Esophagus muscularis mucosa (tissue), 4 donors: ENCODE results near the gene PANX2.

Experiments
- CTCF ChIP-seq, 3 experiments: fragments of 200-600 bp in 2 of 3; fragments of 450-650 bp in 1 of 3; sonication (generic) in 2 of 3; IDR thresholded peaks; one replicate each; pipeline ENCODE4 v1.5.1; 2017 to 2019; ENCODE audit warnings: antibody characterized with exemption in 3 of 3, mild to moderate bottlenecking in 2 of 3, moderate library complexity in 1 of 3
- EP300 ChIP-seq: sonication (generic); formaldehyde crosslinking; IDR thresholded peaks from one replicate; pipeline ENCODE4 v1.6.1; 2017; ENCODE audit warnings: antibody characterized with exemption
- POLR2AphosphoS5 ChIP-seq, 2 donors: sonication (generic); formaldehyde crosslinking; IDR thresholded peaks; one replicate each; pipeline ENCODE4 v1.6.1; 2017; ENCODE audit warnings: antibody characterized with exemption in 2 of 2

GRCh38 chr22:50229370-50229769 lies 58.8 kb downstream of the PANX2 start:
- no peak for TF ChIP-seq CTCF (IDR thresholded peaks at IDR 0.05)
- TF ChIP-seq EP300, result no peak
- no peak for TF ChIP-seq POLR2AphosphoS5 (IDR thresholded peaks at IDR 0.05)
